ENCODE measurements around the gene KIF25. TPM values are rescaled to one million over a fixed set of nuclear protein-coding genes. Genes with fewer than 3 reads are reported as not detected.
"Not testable (repeated sequence)": the region's sequence is repeated elsewhere in the genome, so short reads cannot be mapped to it uniquely, and the experiment has no call there.

The KIF25 gene
- total and polyA plus RNA-seq, 8 donors = 0.31 to 0.37 (median 0.33) TPM; not detected in 5

DNA sequence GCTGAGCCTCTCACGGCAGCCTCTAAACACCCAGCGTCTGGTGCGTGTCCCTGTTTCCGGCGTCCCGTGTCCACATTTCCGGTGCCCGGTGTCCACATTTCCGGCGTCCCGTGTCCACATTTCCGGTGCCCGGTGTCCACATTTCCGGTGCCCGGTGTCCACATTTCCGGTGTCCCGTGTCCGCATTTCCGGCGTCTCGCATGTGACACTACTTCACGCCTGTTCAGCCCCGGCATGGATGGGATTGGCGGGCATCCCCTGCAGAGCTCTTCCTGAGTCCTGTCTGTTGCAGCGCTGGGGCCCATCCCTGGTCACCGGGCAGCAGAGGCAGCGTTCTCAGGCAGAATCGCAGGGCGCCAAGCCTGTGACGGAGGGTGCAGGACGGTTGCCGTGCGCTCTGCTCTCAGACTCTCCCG lies 78.3 kb downstream of the KIF25 start:
- intact Hi-C loops (cut with DNase I; ENCODE audit: low total_unique reads) = loop anchor here (5.0 kb wide), 1 partner anchor 42 kb away; no protein-coding TSS in a partner anchor
- H3K27me3 ChIP-seq = no peaks in the 10 kb centered on the region
- H3K36me3 ChIP-seq = no peaks in the 10 kb centered on the region
- no peak overlapping the region for H3K27ac ChIP-seq
- H3K4me1 ChIP-seq = peaks cover 7 to 17% (median 12%) of the 10 kb centered on the region in 4 donors
- WGBS, 5 donors = 87 to 95% (median 92%) methylated on average over 28 to 33 of the region's 34 CpGs
- H3K4me3 ChIP-seq = no peak overlapping the region
- no peaks in the 10 kb centered on the region for H3K9me3 ChIP-seq
- TF ChIP-seq POLR2A (IDR thresholded peaks at IDR 0.05) (no peak), EP300 (IDR thresholded peaks at IDR 0.05) (no peak), POLR2AphosphoS5 (IDR thresholded peaks at IDR 0.05) (no peak)
- TF ChIP-seq, protein P1, sequence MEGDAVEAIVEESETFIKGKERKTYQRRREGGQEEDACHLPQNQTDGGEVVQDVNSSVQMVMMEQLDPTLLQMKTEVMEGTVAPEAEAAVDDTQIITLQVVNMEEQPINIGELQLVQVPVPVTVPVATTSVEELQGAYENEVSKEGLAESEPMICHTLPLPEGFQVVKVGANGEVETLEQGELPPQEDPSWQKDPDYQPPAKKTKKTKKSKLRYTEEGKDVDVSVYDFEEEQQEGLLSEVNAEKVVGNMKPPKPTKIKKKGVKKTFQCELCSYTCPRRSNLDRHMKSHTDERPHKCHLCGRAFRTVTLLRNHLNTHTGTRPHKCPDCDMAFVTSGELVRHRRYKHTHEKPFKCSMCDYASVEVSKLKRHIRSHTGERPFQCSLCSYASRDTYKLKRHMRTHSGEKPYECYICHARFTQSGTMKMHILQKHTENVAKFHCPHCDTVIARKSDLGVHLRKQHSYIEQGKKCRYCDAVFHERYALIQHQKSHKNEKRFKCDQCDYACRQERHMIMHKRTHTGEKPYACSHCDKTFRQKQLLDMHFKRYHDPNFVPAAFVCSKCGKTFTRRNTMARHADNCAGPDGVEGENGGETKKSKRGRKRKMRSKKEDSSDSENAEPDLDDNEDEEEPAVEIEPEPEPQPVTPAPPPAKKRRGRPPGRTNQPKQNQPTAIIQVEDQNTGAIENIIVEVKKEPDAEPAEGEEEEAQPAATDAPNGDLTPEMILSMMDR (IDR thresholded peaks at IDR 0.05) = no peak
- DNase-seq = no peak

GRCh38 chr6:168077401-168077800 lies 79.9 kb downstream of the KIF25 start:
- not testable (repeated sequence) for H3K9me3 ChIP-seq, H3K27ac ChIP-seq, DNase-seq, H3K36me3 ChIP-seq, H3K27me3 ChIP-seq, H3K4me3 ChIP-seq
- 88 to 97% (median 95%) methylated on average over 7 of the region's 7 CpGs for WGBS, 5 donors
- intact Hi-C loops (cut with DNase I; ENCODE audit: low total_unique reads) = loop anchor here (5.0 kb wide), 1 partner anchor 40 kb away; no protein-coding TSS in a partner anchor
- peaks cover 7 to 13% (median 12%) of the 10 kb centered on the region in 4 donors for H3K4me1 ChIP-seq

GRCh38 chr6:168078175-168078942 lies 80.9 kb downstream of the KIF25 start:
- WGBS, 5 donors = 65 to 73% (median 69%) methylated on average over 17 to 21 of the region's 21 CpGs
- Histone ChIP-seq H3K4me1 (peaks cover 7 to 13% (median 12%) of the 10 kb centered on the region in 4 donors), H3K9me3 (no peaks in the 10 kb centered on the region), H3K4me3 (no peak overlapping the region), H3K27me3 (no peaks in the 10 kb centered on the region), H3K27ac (no peak overlapping the region), H3K36me3 (no peaks in the 10 kb centered on the region)
- peak in 1 of 2 donors; percentile 62 for DNase-seq
- TF ChIP-seq POLR2A (IDR thresholded peaks at IDR 0.05) (no peak), POLR2AphosphoS5 (IDR thresholded peaks at IDR 0.05) (no peak), EP300 (IDR thresholded peaks at IDR 0.05) (no peak)
- TF ChIP-seq, protein P1 (IDR thresholded peaks at IDR 0.05) = no peak
- intact Hi-C loops (cut with DNase I; ENCODE audit: low total_unique reads) = loop anchor here (5.0 kb wide), 1 partner anchor 39 kb away; no protein-coding TSS in a partner anchor

DNA sequence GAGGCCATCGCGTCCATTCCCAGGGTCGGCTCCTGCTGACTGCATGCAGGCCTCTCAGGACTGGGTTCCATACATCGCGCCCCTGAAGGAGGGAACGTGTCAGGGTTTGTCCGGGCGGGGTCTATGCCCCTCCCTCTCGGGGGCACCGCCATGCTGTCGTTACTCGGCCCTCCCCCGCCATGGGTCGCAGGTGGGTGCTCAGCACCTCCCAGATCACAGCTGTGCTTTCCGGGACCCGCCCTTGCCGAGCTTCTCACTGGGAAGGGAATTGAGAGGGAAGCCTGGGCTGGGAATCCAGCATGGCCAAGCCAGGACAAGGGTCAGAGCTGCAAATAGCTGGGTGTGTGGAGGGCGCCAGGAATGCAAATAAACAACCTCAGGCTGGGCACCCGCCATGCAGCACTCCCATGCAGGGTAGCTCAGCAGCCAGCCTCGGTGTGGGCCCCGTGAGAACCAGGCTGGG lies 81.5 kb downstream of the KIF25 start, which contains the start of gene FRMD1:
Gene FRMD1 (minus strand): TSS at position 270 of the 463 bp plus-strand sequence. CDS start 118 bp downstream, at position 152.
- Histone ChIP-seq H3K36me3 (no peaks in the 10 kb centered on the region), H3K4me1 (peaks cover 7 to 13% (median 12%) of the 10 kb centered on the region in 4 donors), H3K9me3 (no peaks in the 10 kb centered on the region), H3K27ac (no peak within 1 kb of the TSS), H3K27me3 (no peaks in the 10 kb centered on the region), H3K4me3 (no peak within 1 kb of the TSS)
- TF ChIP-seq EP300 (IDR thresholded peaks at IDR 0.05) = no peak
- TF ChIP-seq, protein P1 (IDR thresholded peaks at IDR 0.05) = no peak
- no peak for TF ChIP-seq POLR2AphosphoS5 (IDR thresholded peaks at IDR 0.05)
- TF ChIP-seq POLR2A (IDR thresholded peaks at IDR 0.05) = no peak
- DNase-seq = peak; percentile 62 to 73
- 51 to 75% (median 65%) methylated on average over 14 to 21 of the region's 21 CpGs for WGBS, 5 donors
- intact Hi-C loops (cut with DNase I; ENCODE audit: low total_unique reads) = loop anchor here (5.0 kb wide), 1 partner anchor 38 kb away; no protein-coding TSS in a partner anchor
